ENCODE data around the gene NDC1.

NDC1 gene

DNA sequence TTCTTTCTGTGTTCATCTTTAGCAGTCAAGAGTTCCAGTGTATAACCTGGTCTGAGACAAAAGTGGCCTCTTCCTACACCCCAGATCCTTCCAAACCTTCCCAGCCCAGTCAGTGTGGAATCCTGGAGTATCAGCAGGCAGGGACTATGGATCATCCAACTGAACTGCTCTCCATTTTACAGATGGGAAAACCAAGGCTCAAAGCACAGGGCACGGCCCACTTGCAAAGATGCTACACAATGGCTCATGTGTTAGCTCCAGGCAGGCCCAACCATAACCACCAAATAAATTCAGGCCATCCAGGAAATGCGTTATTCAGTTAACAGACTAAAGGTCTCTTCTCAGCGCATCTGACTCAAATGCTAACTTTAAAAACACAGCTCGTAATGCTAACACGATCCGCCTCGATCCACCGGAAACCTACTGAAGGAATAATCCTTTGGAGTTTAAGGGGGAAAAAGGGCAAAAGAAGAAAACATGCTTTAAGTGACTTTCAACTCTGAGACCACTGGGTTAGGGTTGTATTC is 106.3 kb downstream of the NDC1 start:
- DNase-seq (ENCODE audit: low read depth in 2 of 2): no peak

DNA sequence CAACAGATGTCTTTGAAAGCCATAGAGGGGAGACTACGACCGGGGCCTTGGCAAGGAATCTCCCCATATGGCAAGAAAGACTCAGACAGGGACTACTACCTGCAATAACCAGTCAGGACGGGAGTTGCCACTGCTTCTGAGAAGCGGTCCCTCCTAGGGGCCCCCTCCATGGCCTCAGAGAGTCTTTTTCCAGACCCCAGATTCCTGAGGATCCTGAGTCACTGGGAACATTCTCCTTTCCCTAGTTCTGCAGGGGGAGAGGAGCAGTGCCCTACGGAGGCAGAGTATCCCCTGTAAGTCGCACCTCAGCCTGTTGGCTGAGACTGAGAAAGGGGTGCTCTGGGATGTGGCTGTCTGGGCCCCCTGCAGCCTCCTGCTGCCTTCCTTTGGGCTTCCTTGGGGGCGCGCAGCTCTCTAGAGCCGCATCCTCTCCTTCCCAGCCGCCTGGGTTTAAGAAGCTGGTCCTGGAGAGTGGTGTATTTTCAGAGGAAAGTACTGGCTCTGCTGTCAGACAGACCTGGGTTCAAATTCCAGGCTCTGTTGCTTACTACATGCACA is 107.0 kb downstream of the NDC1 start:
- DNase-seq (ENCODE audit: low read depth in 2 of 2): no peak

DNA sequence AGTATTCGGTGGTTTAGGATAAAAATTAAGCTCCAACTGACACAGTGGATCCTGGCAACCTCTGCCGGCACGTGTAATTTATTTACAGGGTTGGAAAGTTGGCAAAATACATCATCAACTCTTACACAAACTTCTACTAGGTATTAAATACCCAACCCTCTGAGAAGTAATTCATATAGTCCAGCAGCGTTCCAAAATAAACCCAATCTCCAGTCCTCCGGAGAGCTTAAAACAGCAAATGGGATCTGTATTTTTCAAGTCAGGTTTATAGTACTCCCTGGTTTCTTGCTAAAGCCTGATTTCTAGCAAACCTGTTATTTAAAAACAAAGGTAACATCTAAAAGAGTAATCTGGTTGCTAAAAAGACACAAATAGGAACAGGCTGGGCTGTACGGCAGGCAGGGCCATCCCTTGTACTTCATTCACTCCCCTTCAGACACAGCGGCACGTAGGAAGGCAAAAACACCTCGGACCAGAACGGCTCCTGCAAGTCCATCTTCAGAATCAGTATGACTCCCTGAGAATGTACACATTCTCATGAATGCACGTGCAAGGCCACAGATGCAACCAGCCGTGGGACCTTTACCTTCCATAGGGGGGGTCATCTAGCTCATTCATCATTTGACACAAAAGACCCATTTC is 107.8 kb downstream of the NDC1 start:
- DNase-seq (ENCODE audit: low read depth in 2 of 2): no peak

DNA sequence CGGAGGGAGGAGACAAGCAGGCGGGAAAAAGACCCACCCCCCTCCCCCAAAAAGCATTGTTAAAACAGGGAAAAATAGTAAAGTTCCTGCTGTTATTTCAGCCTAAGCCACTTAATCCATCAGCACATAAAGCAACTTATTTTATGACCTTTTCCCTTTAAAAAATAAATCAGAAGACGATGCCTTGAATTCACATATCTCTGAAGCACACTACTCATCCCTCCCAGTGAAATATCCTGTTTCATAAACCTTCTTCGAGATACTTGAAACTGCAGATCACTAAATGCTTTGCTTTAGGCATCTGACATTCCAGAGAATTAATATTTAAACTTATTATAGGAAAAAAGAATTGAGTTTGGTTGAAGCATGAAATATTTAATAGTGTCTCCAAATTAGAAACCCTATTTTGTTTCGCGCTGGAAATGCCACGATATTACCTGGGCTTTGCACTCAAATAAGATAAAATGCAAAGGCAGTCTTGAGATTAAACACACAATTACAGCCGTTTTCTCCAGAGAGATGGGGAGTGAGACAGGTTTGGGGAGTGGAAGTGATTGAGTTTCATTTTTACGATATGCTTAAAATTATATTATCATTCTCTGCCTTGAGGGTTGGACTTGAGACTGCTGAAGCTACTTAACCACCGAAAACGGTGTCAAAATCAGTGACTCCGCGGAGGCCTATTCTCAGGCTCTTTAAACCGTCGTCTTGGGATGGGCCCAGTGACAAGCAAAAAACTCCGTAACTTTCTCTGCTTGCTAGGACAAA is 108.5 kb downstream of the NDC1 start:
- peak; percentile 62 to 65 for DNase-seq (ENCODE audit: low read depth in 2 of 2)

DNA sequence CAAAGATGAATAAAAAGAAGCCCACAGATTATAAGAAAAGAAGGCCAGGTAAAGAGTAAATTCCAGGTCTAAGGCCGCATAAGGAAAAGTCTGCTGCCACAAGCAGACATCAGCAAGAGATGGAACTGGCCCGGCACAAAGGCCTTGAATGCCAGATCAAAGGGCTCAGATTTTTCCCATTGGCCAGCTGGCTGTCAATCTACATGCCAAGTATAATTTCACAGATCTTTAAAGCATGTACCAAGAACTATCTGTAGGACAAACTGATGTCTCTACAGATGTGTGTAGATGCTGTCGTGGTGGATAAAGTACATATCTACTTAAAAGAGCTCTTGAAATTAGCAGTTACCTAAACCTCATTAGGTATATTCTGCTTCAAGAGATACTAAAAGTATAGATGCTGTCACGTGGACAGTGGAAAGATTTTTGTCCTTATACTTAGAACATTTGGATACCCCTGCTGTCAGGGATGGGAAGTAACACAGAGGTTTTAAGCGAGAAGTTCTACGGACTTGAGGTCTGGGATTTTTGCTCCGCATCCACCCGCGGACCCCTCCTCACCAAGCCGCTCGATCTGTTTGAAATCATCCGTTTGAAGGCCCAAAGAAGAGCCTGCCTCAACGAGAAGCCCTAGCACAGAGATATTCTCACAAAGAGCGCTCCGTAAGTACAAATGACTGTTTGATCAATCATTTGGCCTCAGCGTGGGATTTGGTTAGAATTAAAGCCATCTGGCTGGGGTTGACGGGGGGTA is 109.2 kb downstream of the NDC1 start:
- no peak for DNase-seq (ENCODE audit: low read depth in 2 of 2)

DNA sequence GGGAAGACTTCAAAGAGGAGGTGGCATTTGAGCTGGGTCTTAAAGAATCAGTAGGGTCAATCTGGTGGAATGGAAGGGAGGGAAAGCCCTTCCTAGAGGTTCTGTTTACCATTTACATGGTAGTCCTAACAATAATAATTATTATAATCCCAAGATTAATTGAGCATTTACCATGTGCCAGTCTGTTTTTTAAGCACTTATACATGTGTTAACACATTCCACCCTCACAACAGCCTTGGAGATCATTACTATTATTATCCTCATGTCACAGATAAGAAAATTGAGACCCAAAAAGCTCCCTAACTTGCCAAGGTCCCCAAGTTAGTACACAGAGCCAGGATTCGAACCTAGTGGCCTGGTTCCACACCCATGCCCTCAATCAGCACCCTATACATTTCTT is 109.9 kb downstream of the NDC1 start:
- DNase-seq (ENCODE audit: low read depth in 2 of 2): no peak

DNA sequence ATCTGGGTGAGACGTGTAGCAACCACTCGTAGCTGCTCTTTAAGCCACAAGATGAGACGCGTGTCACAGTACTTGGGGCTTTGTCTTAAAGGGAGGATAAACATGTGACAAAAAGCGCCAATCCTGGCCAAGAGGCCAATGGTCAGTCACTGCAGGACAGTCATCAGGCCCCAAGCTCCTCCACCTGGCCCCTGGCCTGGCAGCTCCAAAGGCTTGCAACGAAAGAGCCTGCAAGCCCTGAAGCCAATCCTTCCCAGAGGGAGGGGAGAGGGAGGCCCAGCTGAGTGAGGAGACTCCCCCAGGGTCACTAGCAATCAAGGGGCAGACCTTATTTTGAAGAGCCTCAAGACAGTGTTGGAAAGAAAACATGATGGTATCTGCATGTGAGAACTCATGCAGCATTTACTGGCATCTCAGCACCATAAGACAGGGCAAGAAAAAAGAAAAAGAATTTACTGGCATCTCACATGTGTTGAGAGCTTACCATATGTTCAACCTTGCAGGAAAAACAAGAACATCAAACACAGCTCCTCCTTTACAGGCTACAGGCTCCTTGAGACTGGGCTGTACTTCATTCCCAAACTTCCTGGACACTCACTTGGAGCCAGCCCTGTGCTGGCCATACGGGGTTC is 110.5 kb downstream of the NDC1 start:
- DNase-seq (ENCODE audit: low read depth in 2 of 2): no peak

DNA sequence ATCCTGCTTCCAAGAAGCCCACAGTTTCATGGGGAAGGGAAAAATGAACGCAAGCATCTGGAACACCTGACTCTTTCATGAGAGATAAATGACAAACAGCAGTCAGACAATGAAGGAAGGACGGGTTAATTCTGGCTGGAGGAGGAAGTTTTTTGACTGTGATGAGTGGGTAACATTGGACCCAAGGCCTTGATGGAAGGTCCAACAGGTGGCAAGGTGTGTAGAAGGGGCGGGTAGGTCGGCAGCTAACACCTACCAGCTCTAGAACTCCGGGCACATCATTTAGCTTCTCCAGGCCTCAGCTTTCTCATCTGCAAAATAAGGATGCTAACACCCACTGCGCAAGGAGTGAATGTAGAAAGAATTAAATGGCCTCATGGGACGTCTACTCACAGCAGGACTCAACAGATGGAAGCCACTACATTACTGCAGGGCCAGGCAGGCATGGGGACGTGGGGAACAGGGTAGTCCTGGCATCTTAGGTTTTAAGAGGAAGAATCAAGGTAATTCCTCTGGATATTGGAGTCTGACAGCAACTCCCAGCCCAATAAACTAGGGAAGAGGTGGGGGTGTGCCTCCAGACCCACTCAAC is 112.0 kb downstream of the NDC1 start:
- no peak for DNase-seq (ENCODE audit: low read depth in 2 of 2)

DNA sequence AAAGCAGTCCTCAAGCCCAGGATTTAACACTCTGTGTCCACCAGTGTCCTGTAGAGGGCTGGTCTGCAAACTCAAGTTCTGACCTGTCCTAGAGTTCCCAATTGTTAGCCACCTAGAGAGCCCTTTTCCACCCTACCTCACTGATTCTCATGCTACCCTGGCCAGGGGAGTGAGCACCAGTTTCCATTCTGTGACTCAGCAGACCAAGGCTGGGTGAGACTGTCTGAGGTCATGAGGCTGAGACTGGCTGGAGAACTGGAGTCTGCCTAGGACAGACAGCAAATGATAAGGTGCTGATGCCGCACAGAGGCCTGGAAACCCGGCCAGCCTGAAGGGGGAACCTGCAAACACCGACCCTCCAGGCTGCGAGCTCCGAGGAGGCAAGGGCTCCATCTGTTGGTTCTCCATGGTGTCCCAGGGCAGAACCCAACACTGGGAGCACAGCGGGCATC is 112.8 kb downstream of the NDC1 start:
- no peak for DNase-seq (ENCODE audit: low read depth in 2 of 2)

DNA sequence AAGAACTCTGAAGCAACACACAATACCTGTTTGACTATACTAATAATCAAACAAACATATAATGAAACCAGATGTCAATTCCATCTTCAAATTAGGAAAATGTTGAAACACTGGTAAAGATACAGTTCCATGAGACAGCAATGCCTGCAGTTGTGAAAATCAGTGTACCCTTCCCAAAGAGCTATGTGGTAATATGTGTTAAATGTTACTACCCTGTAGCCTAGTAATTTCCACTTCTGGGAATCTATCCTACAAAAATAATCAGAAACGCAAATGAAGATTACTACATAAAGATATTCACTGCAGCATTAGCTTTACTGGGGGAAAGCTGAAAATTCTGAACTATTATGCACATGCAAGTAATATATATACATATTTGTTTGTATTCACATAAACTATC is 116.1 kb downstream of the NDC1 start:
- no peak for DNase-seq (ENCODE audit: low read depth in 2 of 2)

DNA sequence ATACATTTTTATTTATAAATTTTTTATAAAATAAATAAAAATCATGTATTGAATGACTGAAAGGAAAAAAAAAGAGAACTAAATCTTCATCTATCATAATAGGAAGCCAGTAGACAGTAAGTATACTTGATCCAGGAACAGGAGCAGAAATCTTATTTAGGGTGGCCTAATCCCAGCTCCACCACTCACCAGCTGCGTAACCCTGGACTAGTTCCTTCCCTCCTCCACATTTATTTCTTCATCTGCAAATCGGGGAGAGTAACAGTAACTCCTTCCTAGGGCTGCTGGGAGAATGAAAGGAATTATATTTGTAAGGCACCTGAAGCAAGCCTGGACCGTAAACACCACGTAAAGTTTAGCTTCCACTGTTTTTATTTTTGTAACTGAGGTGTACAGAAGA is 117.0 kb downstream of the NDC1 start:
- no peak for DNase-seq (ENCODE audit: low read depth in 2 of 2)

DNA sequence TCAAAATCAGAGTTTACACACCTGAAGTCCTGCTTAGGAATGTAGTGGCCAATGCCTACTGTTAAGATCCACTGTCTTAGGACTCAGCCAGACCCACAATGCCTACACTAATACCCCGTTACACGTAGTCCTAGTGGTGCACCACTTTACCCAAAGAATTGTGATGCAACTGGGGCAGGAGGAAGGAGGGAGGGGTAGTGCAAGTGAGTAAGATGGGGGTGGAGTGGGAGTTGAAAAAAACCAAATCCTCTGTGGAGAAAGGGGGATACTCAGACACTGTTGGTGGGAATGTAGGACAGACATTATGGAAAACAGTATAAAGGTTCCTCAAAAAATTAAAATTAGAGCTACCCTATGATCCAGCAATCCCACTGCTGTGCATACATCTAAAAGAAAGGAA is 118.6 kb downstream of the NDC1 start:
- DNase-seq (ENCODE audit: low read depth in 2 of 2): no peak

DNA sequence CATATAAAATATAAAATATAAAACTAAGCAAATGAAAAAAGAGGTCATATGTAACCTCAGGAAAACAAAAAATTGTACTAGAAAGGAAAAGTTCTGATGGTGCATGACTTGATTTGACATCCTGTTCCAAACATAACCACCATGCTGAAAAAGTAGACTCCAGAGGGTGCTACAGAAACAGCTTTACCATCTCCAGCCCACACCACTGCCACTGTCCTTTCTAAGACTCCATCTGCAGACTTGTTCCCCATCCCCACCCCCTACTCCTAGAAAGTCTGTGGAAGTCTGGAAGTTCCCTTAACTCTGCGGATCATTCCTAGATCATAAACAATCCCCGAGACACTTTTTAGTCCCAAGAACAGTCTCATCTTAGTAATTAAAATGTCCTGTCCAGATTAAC is 119.7 kb downstream of the NDC1 start:
- DNase-seq (ENCODE audit: low read depth in 2 of 2): no peak

DNA sequence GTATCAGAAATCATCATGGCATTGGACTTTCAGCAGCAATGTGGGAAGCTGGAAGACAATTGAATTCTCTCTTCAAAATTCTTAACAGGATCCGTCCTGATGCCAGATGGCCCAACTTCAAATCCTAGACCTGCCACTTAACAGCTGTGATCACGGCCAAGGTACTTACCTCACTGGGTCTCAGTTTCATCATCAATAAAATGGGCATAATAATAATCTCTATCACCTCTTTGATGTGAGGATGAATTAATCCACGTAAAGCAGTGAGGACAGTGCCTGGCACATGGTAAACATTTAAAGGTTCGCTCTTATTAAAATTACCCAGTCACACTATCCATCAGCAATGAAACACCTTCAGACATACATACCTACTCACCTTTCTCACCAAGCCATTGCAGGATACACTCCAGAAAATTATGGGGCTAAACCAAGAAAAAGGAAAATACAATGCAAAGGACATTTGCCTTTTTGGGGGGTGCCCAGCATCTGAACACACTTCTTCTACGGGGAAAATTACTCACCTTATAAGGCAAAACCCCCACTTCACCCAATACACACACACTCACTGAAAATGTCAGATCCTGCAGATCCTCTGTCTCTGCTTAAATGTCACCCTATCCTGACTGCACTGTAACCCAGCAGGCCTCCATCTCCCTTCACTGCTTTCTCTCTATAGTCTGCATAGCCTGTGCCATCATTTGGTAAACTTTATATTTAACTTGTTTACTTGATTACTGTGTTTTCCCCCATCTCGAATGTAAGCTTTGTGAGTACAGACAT is 120.9 kb downstream of the NDC1 start:
- DNase-seq (ENCODE audit: low read depth in 2 of 2): no peak

DNA sequence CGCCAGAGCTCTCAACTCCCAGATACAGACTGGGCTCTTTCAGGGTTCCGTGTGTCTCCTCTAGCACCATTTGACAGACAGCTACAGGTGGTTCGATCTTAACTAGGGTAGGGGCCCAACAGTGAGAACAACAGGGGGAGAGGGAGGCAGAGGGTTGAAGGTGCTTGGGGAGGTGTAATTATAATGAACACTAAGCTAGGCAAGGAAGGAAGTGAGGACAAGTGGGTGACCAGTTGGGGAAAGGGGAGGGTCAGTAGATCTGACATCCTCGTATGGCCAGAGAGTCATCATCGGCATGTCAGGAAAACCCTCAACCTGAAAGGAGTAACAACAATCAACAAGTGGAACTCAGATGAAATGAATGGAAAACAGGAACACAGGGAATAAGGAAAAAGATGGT is 121.9 kb downstream of the NDC1 start:
- no peak for DNase-seq (ENCODE audit: low read depth in 2 of 2)

DNA sequence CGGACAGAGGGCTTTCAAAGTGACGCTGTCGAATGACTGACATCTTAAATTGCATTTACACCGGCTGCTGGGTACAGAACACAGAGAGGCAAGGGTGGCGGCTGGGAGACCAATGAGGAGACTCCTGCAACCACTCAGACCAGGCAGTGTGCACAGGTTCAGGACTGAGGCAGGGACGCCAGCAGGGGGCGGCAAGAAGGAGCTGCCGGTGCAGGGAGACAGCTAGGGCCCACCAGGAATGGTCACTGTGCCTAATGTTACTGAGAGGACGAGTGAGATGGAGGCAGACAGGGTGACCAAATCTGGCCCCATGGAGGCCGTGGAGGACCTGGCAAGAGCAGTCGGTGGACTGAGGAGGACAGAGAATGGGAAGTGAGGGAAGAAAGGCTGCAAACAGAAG is 122.6 kb downstream of the NDC1 start:
- DNase-seq (ENCODE audit: low read depth in 2 of 2): no peak

Data from fibroblast of skin of left quadriceps (primary cell).